Thyroid gland (tissue), 4 donors: Measurements from ENCODE around the gene AFG3L2. TPM values are rescaled to one million over a fixed set of nuclear protein-coding genes. Genes with fewer than 3 reads are reported as not detected.

ENCODE experiments used
- DNase-seq, 2 donors: peaks; one replicate each; pipeline ENCODE4 v3.0.0-alpha.2; 2019
- H3K27ac ChIP-seq, 3 donors: fragments of 200-600 bp; sonication (generic); 1 replicate in 2 of 3; 2 replicates in 1 of 3; pipeline ENCODE4 v1.5.1; 2016 to 2019; ENCODE audit warnings: mild to moderate bottlenecking in 1 of 3, moderate library complexity in 1 of 3
- H3K27me3 ChIP-seq: fragments of 200-600 bp; sonication (generic); one replicate; pipeline ENCODE4 v1.5.1; 2019
- H3K36me3 ChIP-seq, 2 donors: fragments of 200-600 bp; sonication (generic); one replicate each; pipeline ENCODE4 v1.5.1; 2016 to 2019
- H3K4me1 ChIP-seq, 2 donors: fragments of 200-600 bp; sonication (generic); one replicate each; pipeline ENCODE4 v1.5.1; 2017 to 2019
- H3K4me3 ChIP-seq, 3 donors: fragments of 200-600 bp; sonication (generic); replicated peaks in 1 of 3; 1 replicate in 2 of 3; 2 replicates in 1 of 3; pipeline ENCODE4 v1.5.1; 2016; ENCODE audit warnings: mild to moderate bottlenecking in 1 of 3
- H3K9me3 ChIP-seq: fragments of 200-600 bp; sonication (generic); one replicate; pipeline ENCODE4 v1.5.1; 2017
- CTCF ChIP-seq, 6 experiments: fragments of 200-600 bp in 3 of 6; fragments of 450-650 bp in 3 of 6; sonication (generic) in 3 of 6; IDR thresholded peaks; one replicate each; pipeline ENCODE4 v1.5.1; 2016 to 2019; ENCODE audit warnings: antibody characterized with exemption in 6 of 6, mild to moderate bottlenecking in 2 of 6, inconsistent platforms in 1 of 6, moderate library complexity in 1 of 6
- POLR2A ChIP-seq, 2 donors: fragments of 450-650 bp; IDR thresholded peaks; one replicate each; pipeline ENCODE4 v1.6.1; 2017; ENCODE audit warnings: antibody characterized with exemption in 2 of 2, mild to moderate bottlenecking in 2 of 2, moderate library complexity in 1 of 2
- WGBS, 2 donors: methylation state at CpG; one replicate each; pipeline ENCODE4 v1.1.5; 2017; 5-methylcytosine and 5-hydroxymethylcytosine counted together
- intact Hi-C: fragments of 100-400 bp; cut with DNase I; formaldehyde crosslinking; loops from one replicate; pipeline ENCODE4 v1.15.1; 2023
- total RNA-seq, 4 donors: library from RNA; depleted of rRNA; stranded (reverse); fragments of >200 nt; gene quantifications; one replicate each; pipeline ENCODE4 v1.2.3, GENCODE V29; 2016

AFG3L2 gene
- total RNA-seq, 4 donors from 2014 or later: 60.9 to 92.4 (median 84.7) TPM

GRCh38 chr18:12376034-12376753 is 833 bp downstream of the AFG3L2 start:
- H3K36me3 ChIP-seq: no peaks in the 10 kb centered on the region
- intact Hi-C loops: no loop called here
- TF ChIP-seq CTCF (IDR thresholded peaks at IDR 0.05) (no peak), POLR2A (IDR thresholded peaks at IDR 0.05) (no peak)
- no peaks in the 10 kb centered on the region for H3K9me3 ChIP-seq
- DNase-seq: peak; percentile 9 to 14
- 15 to 23% methylated on average over 15 to 36 of the region's 42 CpGs for WGBS, 2 donors
- H3K4me3 ChIP-seq: peak overlapping the region; percentile 21 to 65 (median 49)
- peak overlapping the region; percentile 95 to 100 (median 98) for H3K27ac ChIP-seq
- H3K4me1 ChIP-seq: peaks cover 25 to 29% of the 10 kb centered on the region in 2 donors
- no peaks in the 10 kb centered on the region for H3K27me3 ChIP-seq

- intact Hi-C loops: no loop called here
- Histone ChIP-seq H3K36me3 (no peaks in the 10 kb centered on the region), H3K27me3 (no peaks in the 10 kb centered on the region), H3K4me3 (no peak overlapping the region), H3K27ac (no peak overlapping the region), H3K4me1 (peaks cover 25 to 29% of the 10 kb centered on the region in 2 donors), H3K9me3 (no peaks in the 10 kb centered on the region)
- no peak for TF ChIP-seq CTCF (IDR thresholded peaks at IDR 0.05)
- no peak for TF ChIP-seq POLR2A (IDR thresholded peaks at IDR 0.05)
- WGBS, 2 donors: 96 to 97% methylated on average over 6 of the region's 6 CpGs
- DNase-seq: no peak
Observed at GRCh38 chr18:12374401-12374800, 2.6 kb downstream of the AFG3L2 start.

GRCh38 chr18:12373771-12374116 is 3.3 kb downstream of the AFG3L2 start:
- 69 to 70% methylated on average over 2 of the region's 2 CpGs for WGBS, 2 donors
- H3K4me1 ChIP-seq: peaks cover 25 to 29% of the 10 kb centered on the region in 2 donors
- H3K27ac ChIP-seq: no peak overlapping the region
- no peaks in the 10 kb centered on the region for H3K9me3 ChIP-seq
- TF ChIP-seq CTCF (IDR thresholded peaks at IDR 0.05): no peak
- TF ChIP-seq POLR2A (IDR thresholded peaks at IDR 0.05): no peak
- no peaks in the 10 kb centered on the region for H3K27me3 ChIP-seq
- peaks cover 2% of the 10 kb centered on the region in 2 donors for H3K36me3 ChIP-seq
- intact Hi-C loops: no loop called here
- no peak overlapping the region for H3K4me3 ChIP-seq
- DNase-seq: no peak

- H3K4me1 ChIP-seq: peaks cover 25 to 29% of the 10 kb centered on the region in 2 donors
- no peak overlapping the region for H3K27ac ChIP-seq
- no peak overlapping the region for H3K4me3 ChIP-seq
- WGBS, 2 donors: 86 to 88% methylated on average over 4 of the region's 4 CpGs
- no peaks in the 10 kb centered on the region for H3K27me3 ChIP-seq
- TF ChIP-seq POLR2A (IDR thresholded peaks at IDR 0.05) (no peak), CTCF (IDR thresholded peaks at IDR 0.05) (no peak)
- intact Hi-C loops: no loop called here
- H3K36me3 ChIP-seq: peaks cover 5 to 6% of the 10 kb centered on the region in 2 donors
- DNase-seq: no peak
- H3K9me3 ChIP-seq: no peaks in the 10 kb centered on the region
Observed at GRCh38 chr18:12373116-12373770, 3.8 kb downstream of the AFG3L2 start.

- Histone ChIP-seq H3K27me3 (no peaks in the 10 kb centered on the region), H3K4me3 (no peak overlapping the region), H3K4me1 (peaks cover 25 to 29% of the 10 kb centered on the region in 2 donors), H3K9me3 (no peaks in the 10 kb centered on the region), H3K36me3 (peaks cover 5 to 11% of the 10 kb centered on the region in 2 donors), H3K27ac (no peak overlapping the region)
- intact Hi-C loops: no loop called here
- DNase-seq: no peak
- WGBS, 2 donors: 73 to 74% methylated on average over 3 of the region's 3 CpGs
- no peak for TF ChIP-seq POLR2A (IDR thresholded peaks at IDR 0.05)
- TF ChIP-seq CTCF (IDR thresholded peaks at IDR 0.05): no peak
Observed at GRCh38 chr18:12372406-12372805, 4.6 kb downstream of the AFG3L2 start.
